Neural cell (in vitro differentiated cells): ENCODE data around the gene FAM170B.

Source experiments
- CTCF ChIP-seq: fragments of 450-650 bp; IDR thresholded peaks from 2 replicates; pipeline ENCODE4 v1.5.1; 2014; ENCODE audit warnings: antibody characterized with exemption, mild to moderate bottlenecking, moderate library complexity; ENCODE audit not compliant: poor library complexity, severe bottlenecking
- EP300 ChIP-seq: fragments of 450-650 bp; conservative IDR thresholded peaks from 2 replicates; pipeline ENCODE4 v1.6.1; 2014; ENCODE audit warnings: antibody characterized with exemption, mild to moderate bottlenecking, moderate library complexity; ENCODE audit not compliant: poor library complexity, severe bottlenecking
- EZH2 ChIP-seq: fragments of 200-600, 300-800 bp; shearing (Covaris generic), sonication (generic); IDR thresholded peaks from 2 replicates; pipeline ENCODE4 v1.6.1; 2014; ENCODE audit warnings: antibody characterized with exemption, low read length, borderline replicate concordance, mild to moderate bottlenecking; ENCODE audit not compliant: insufficient read depth, poor library complexity, severe bottlenecking
- POLR2AphosphoS5 ChIP-seq: IDR thresholded peaks from 2 replicates; pipeline ENCODE4 v1.6.1; 2012
- RAD21 ChIP-seq: fragments of 450-650 bp; conservative IDR thresholded peaks from 2 replicates; pipeline ENCODE4 v1.6.1; 2014; ENCODE audit warnings: antibody characterized with exemption, mild to moderate bottlenecking, moderate library complexity
- REST ChIP-seq: IDR thresholded peaks from 2 replicates; pipeline ENCODE4 v1.6.1; 2012; ENCODE audit warnings: borderline replicate concordance
- SMC3 ChIP-seq: fragments of 450-650 bp; conservative IDR thresholded peaks from 2 replicates; pipeline ENCODE4 v1.6.1; 2014; ENCODE audit warnings: antibody characterized with exemption, mild to moderate bottlenecking, moderate library complexity; ENCODE audit not compliant: poor library complexity
- TAF1 ChIP-seq: IDR thresholded peaks from 2 replicates; pipeline ENCODE4 v1.6.1; 2012; ENCODE audit warnings: low read depth

- TF ChIP-seq CTCF (no peak), EP300 (no peak), EZH2 (no peak), SMC3 (no peak), TAF1 (no peak), RAD21 (no peak), POLR2AphosphoS5 (no peak), REST (no peak)
Observed at GRCh38 chr10:49151481-49151880, 17.7 kb upstream of the FAM170B start.
